ENCODE measurements around the gene RASEF.

RASEF gene

DNA sequence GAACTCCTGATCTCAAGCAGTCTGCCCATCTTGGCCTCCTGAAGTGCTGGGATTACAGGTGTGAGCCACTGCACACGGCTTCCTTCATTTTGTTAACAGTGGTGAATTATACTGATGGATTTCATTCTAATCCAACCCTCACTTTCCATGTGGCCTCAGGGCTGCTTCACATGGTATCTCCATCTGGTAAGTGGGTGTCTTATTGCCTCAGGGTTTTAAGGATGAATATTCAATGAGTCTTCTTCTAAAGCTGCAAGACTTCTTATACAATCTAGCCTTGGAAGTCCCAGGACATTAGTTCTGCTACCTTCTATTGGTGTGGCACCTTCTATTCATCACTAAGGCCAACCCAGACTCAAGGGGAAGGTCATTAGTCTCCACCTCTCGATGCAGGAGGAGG, 8.7 kb upstream of the RASEF start:
- H4K20me1 ChIP-seq (ENCODE audit: insufficient read depth, low read length): no peaks in the 10 kb centered on the region
- H3K9me3 ChIP-seq (ENCODE audit: low read length): no peaks in the 10 kb centered on the region
- no peak overlapping the region for H3K4me3 ChIP-seq (ENCODE audit: low read depth, low read length, poor library complexity, severe bottlenecking)
- no peak overlapping the region for H3K27ac ChIP-seq (ENCODE audit: low read depth, low read length, poor library complexity, severe bottlenecking)
- H3K79me2 ChIP-seq (ENCODE audit: insufficient read depth, low read length): no peaks in the 10 kb centered on the region
- no peaks in the 10 kb centered on the region for H3F3A ChIP-seq (ENCODE audit: insufficient read depth, low read length)
- no peaks in the 10 kb centered on the region for H3K9me2 ChIP-seq (ENCODE audit: low read depth, low read length)
- TF ChIP-seq, protein P1, sequence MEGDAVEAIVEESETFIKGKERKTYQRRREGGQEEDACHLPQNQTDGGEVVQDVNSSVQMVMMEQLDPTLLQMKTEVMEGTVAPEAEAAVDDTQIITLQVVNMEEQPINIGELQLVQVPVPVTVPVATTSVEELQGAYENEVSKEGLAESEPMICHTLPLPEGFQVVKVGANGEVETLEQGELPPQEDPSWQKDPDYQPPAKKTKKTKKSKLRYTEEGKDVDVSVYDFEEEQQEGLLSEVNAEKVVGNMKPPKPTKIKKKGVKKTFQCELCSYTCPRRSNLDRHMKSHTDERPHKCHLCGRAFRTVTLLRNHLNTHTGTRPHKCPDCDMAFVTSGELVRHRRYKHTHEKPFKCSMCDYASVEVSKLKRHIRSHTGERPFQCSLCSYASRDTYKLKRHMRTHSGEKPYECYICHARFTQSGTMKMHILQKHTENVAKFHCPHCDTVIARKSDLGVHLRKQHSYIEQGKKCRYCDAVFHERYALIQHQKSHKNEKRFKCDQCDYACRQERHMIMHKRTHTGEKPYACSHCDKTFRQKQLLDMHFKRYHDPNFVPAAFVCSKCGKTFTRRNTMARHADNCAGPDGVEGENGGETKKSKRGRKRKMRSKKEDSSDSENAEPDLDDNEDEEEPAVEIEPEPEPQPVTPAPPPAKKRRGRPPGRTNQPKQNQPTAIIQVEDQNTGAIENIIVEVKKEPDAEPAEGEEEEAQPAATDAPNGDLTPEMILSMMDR (IDR thresholded peaks at IDR 0.05; ENCODE audit: low read length): no peak
- TF ChIP-seq EZH2 (IDR thresholded peaks at IDR 0.05; ENCODE audit: borderline replicate concordance, low read length): no peak
- no peak overlapping the region for H3K4me2 ChIP-seq (ENCODE audit: low read length)
- H3K27me3 ChIP-seq (ENCODE audit: insufficient read depth, low read length): no peaks in the 10 kb centered on the region
- H3K4me1 ChIP-seq (ENCODE audit: insufficient read depth, low read length, severe bottlenecking): no peaks in the 10 kb centered on the region
- no peak overlapping the region for H3K9ac ChIP-seq (ENCODE audit: low read length)
- no peaks in the 10 kb centered on the region for H3K36me3 ChIP-seq (ENCODE audit: insufficient read depth, low read length)
- no peak overlapping the region for H2AFZ ChIP-seq (ENCODE audit: low read length)

DNA sequence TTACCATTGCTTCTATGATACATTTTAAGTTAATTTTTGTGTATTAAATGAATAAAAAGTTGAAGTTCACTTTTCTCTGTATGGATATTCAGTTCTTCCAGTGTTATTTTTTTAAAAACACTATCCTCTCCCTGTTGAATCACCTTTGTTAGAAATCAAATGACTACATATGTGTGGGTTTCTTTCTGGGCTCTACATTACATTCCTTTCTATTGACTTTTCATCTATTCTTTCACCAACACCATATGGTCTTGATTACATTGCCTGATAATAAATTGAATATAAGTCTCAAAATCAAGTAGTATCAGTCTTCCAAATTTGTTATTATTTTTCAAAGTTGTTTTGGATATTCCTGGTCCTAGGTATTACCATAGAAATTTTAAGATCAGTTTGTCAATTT, 7.3 kb upstream of the RASEF start:
- Histone ChIP-seq H4K20me1 (ENCODE audit: insufficient read depth, low read length) (no peaks in the 10 kb centered on the region), H3K27me3 (ENCODE audit: insufficient read depth, low read length) (no peaks in the 10 kb centered on the region), H3K79me2 (ENCODE audit: insufficient read depth, low read length) (no peaks in the 10 kb centered on the region), H3K27ac (ENCODE audit: low read depth, low read length, poor library complexity, severe bottlenecking) (no peak overlapping the region), H2AFZ (ENCODE audit: low read length) (no peak overlapping the region), H3K4me3 (ENCODE audit: low read depth, low read length, poor library complexity, severe bottlenecking) (no peak overlapping the region), H3K4me1 (ENCODE audit: insufficient read depth, low read length, severe bottlenecking) (no peaks in the 10 kb centered on the region), H3F3A (ENCODE audit: insufficient read depth, low read length) (no peaks in the 10 kb centered on the region), H3K9me3 (ENCODE audit: low read length) (no peaks in the 10 kb centered on the region), H3K4me2 (ENCODE audit: low read length) (no peak overlapping the region), H3K9me2 (ENCODE audit: low read depth, low read length) (no peaks in the 10 kb centered on the region), H3K36me3 (ENCODE audit: insufficient read depth, low read length) (no peaks in the 10 kb centered on the region), H3K9ac (ENCODE audit: low read length) (no peak overlapping the region)
- TF ChIP-seq, protein P1 (IDR thresholded peaks at IDR 0.05; ENCODE audit: low read length): no peak
- no peak for TF ChIP-seq EZH2 (IDR thresholded peaks at IDR 0.05; ENCODE audit: borderline replicate concordance, low read length)

DNA sequence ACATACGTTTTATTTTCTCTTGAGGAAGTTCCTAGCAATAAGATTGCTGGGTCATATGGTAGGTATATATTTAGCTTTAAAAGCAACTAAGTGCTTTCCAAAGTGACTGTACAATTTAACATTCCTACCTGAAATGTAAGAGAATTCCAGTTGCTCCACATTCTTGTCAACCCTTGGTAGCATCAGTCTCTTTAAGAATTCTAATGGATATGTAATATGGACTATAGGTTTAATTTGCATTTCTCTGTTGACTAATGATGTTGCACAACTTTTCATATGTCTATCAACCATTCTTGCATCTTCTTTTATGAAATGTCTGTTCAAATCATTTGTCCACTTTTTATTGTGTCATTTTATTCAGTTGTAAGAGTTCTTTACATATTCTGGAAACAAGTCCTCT, 6.7 kb upstream of the RASEF start:
- Histone ChIP-seq H3K27me3 (ENCODE audit: insufficient read depth, low read length) (no peaks in the 10 kb centered on the region), H3K36me3 (ENCODE audit: insufficient read depth, low read length) (no peaks in the 10 kb centered on the region), H2AFZ (ENCODE audit: low read length) (no peak overlapping the region), H3F3A (ENCODE audit: insufficient read depth, low read length) (no peaks in the 10 kb centered on the region), H3K9ac (ENCODE audit: low read length) (no peak overlapping the region), H3K79me2 (ENCODE audit: insufficient read depth, low read length) (no peaks in the 10 kb centered on the region), H3K4me2 (ENCODE audit: low read length) (no peak overlapping the region), H4K20me1 (ENCODE audit: insufficient read depth, low read length) (no peaks in the 10 kb centered on the region), H3K27ac (ENCODE audit: low read depth, low read length, poor library complexity, severe bottlenecking) (no peak overlapping the region), H3K9me2 (ENCODE audit: low read depth, low read length) (no peaks in the 10 kb centered on the region), H3K4me3 (ENCODE audit: low read depth, low read length, poor library complexity, severe bottlenecking) (no peak overlapping the region), H3K4me1 (ENCODE audit: insufficient read depth, low read length, severe bottlenecking) (no peaks in the 10 kb centered on the region), H3K9me3 (ENCODE audit: low read length) (no peaks in the 10 kb centered on the region)
- no peak for TF ChIP-seq EZH2 (IDR thresholded peaks at IDR 0.05; ENCODE audit: borderline replicate concordance, low read length)
- TF ChIP-seq, protein P1 (IDR thresholded peaks at IDR 0.05; ENCODE audit: low read length): no peak

Measured in OCI-LY1 (cell line).